Right renal pelvis (tissue), 4 donors: Measurements from ENCODE around the gene MSANTD1. TPM values are rescaled to one million over a fixed set of nuclear protein-coding genes. Genes with fewer than 3 reads are reported as not detected.

Experiments
- DNase-seq, 4 donors: peaks; one replicate each; pipeline ENCODE4 v3.0.0-alpha.2; 2013; ENCODE audit warnings: low read depth in 4 of 4, low spot score in 3 of 4, missing footprints in 1 of 4
- polyA plus RNA-seq, 4 donors: library from polyadenylated mRNA; unstranded; fragments of 120-200 nt; gene quantifications; one replicate each; pipeline ENCODE4 v1.2.1, GENCODE V29; 2013; ENCODE audit not compliant: insufficient read length in 4 of 4

Gene MSANTD1
- polyA plus RNA-seq, 4 donors = 0.36 to 0.61 (median 0.38) TPM

DNA sequence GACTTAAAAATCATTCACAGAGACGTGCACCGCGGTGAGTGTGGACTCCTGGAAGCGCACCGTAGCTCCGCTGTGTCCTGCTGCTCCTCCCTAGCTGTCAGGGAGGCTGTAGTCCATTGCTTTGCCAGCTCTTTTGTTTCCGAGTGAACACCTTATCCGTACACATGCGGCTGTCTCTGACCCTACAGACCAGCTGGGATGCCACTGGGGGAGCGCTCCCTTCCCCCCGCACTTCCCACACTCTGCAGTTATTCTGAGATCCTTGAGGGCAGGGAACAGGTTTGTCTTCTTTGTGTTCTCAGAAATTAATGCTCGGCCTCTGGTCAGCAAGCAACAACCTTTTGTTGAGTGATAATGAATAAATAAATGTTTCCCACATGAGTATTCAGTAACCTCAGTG lies 33.7 kb upstream of the MSANTD1 start:
- DNase-seq = no peak

DNA sequence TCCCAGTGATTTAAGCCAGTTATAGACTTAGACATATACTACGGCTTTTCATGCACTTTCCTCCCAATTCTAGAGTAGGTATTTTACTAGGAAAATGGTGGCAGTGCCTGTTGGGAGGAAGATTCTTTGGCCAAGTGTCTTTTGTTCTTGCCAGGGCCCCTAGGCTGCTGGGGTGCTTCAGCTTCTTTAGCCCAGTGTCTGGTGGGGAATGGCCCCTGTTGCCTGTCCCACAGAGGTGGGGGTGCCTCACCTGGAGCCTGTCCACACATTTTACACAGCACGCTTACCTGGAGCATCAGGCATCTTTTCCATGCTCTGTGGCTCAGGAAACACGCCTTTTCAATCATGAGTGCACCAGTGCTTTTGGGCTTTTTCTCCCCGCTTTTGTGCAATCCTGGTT lies 33.2 kb upstream of the MSANTD1 start:
- DNase-seq = no peak

DNA sequence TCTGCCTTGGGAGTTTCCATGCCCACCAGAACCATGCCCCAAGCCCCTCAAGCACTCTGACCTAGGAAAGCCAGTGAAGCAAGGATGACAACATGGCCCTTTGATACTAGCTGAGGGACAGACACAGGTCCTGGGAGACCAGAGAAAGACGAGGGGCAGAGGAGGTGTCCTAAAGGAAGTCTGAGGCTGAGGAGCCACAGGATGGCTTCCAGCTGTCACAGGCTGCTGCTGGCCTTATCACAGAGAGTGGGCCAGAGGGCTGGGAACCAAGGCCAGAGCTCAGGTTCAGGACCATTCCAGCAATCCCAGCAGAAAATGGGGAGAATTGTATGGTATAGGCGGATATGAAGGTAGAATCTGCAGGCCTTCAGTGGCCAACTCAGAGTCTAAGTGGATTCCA lies 31.7 kb upstream of the MSANTD1 start:
- no peak for DNase-seq

DNA sequence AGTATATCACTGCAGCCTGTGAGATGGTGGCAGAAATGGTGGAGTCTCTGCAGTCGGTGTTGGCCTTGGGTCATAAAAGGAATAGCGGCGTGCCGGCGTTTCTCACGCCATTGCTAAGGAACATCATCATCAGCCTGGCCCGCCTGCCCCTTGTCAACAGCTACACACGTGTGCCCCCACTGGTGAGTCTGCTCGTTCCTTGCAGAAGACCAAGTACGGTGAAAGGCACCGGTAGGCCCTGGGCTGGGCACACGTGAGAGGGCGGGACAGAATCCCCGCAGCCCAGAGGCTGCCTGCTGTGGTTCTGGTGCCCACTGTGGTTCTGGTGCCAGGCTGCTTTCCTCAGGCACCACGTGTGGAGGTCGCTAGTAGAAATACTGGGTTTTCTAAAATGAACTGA lies 31.2 kb upstream of the MSANTD1 start:
- no peak for DNase-seq

DNA sequence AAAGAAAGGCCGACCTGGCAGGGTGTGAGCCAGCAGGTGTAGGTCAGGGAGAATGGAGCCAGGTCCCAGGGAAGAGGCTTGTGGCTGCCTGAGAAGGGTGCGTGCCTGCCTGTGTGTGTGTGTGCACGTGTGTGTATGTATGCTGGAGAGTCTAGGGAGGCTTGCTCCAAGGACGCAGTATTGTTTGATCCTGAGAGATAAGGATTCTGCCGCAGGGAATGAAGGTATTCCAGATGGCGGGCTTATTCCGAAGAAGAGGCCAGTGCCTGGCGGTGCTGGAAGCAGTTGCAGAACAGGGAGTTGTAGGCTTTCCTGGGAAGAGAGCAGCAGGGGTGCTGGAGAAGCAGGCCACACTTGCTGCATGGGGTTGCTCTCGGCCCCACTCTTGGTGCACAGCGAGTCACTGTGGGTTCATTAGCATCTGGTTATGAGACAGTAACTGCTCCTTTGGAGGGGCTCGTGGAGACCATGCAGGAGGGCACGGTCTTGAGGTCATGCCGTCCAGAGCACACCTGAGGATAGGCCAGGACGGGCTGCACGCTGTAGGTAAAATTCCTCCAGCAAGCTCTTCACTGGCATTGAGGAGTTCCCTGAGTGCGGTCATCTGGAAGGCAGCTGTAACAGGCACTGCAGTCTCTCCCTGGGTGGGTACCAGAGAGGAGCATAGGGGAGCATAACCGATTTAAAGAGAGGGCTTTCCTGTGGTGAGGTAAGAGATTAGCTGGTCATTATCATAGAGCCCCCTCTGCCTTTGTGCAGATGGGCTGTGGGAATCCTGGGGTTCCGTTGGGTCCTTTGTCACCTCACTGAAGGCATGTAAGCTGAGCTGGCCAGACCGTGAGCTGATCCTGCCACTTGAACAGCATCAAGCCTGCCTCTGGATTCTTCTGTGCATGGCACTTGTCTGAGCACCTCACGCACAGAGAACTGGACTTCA lies 29.9 kb upstream of the MSANTD1 start:
- no peak for DNase-seq

DNA sequence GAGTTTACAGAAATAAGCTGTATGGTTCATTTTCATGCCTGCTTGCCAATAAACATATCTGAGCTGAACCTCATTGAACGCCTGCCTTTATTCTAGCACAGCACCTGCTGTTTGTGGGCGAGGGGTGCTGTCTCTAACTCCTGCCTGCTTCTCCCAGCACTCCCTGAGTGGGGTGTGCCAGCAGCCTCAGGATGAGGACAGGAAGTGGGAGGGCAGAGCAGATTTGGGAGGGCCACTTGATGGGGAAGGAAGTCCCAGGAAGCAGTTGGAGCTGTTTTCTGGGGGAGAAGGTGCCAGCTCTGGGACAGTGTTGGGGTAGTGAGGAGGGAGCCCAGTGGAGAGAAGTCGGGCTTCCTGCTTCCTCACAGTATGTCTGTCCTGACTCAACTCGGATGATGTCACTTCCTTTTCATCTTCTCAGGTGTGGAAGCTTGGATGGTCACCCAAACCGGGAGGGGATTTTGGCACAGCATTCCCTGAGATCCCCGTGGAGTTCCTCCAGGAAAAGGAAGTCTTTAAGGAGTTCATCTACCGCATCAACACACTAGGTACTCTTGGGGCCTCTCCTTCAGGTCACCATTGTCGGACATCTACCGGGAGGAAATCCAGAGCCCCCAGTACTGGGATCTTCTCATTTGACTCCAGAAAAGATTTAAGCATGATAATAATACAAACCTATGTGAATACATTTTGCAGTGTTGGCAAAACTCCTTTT lies 29.0 kb upstream of the MSANTD1 start:
- no peak for DNase-seq

DNA sequence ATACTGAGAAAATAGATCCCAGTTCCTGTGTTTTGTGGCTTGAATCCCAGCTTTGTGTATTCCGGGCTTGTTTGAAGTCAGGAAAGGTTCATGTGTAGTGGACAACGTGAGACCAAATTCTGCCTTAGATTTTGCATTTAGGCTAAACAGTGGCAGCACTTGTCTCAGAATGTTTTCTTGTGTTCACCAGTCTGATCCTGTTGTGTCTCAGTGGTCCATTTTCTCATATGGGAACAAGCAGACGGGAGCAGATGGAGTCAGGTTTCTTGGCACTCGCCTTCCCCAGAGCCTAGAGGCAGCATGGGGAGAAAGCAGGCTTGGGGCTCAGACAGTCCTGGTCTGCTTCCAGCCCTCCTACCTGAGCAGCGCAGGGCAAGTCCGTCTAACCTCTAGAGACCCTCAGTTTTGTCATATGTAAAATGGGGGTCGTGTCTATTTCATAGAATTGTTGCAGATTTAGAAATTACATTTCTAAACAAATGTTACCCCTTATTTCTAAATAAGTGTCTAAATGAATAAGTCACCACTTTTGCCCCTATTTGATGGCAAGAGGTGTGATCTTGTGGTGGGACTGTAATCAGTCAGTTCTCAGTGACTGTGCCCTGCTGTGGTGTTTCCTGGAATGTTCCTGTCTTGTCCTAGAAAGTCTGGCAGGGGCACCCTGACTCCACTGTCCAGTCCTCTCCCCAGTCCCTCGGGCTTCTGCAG lies 28.3 kb upstream of the MSANTD1 start:
- no peak for DNase-seq

DNA sequence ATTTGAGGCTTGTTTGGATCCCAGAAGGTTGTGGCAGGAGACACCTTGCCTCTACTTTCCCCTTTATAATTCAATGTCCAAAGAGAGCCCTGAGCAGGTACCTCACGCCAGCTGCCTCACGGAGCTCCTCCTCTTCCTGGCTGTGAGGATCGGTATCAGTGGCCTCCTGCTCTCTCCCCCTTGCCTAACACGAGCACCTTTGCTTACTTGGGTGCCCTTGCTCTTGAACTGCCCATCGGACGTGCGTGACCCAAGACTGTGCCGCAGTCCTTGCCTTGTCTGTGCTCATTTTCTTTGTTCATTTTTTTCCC lies 27.8 kb upstream of the MSANTD1 start:
- no peak for DNase-seq

DNA sequence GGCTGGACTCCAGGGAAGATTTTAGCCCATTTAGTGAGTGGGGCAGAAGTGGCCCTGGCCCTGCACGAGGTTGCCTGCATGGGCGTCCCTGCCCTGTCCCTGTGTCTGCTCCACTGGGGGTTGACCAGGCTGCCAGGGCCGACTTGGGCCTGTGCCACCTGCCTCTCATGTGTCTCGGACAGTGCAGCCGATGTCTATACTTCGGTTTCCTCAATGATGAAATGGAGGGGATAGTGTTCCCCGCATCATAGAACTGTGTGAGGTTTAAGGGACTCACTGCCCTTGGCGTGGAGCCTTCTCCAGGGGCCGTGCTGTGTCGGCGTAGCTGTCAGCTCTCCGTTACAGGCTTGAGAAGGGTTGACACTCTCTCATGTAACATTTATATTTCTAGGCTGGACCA lies 27.0 kb upstream of the MSANTD1 start:
- DNase-seq = no peak

DNA sequence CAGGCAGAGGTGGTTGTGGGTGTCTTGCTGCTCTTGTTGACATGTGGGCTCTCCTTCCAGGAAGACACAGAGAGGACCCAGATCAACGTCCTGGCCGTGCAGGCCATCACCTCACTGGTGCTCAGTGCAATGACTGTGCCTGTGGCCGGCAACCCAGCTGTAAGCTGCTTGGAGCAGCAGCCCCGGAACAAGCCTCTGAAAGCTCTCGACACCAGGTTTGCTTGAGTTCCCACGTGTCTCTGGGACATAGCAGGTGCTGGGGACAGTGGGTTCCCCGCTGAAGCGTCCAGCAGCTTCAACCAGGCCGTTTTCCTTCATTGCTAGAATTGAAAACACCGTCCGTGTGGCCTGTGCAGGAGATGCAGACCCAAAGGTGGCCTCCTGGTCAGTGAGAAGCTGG lies 25.6 kb upstream of the MSANTD1 start:
- DNase-seq = no peak

DNA sequence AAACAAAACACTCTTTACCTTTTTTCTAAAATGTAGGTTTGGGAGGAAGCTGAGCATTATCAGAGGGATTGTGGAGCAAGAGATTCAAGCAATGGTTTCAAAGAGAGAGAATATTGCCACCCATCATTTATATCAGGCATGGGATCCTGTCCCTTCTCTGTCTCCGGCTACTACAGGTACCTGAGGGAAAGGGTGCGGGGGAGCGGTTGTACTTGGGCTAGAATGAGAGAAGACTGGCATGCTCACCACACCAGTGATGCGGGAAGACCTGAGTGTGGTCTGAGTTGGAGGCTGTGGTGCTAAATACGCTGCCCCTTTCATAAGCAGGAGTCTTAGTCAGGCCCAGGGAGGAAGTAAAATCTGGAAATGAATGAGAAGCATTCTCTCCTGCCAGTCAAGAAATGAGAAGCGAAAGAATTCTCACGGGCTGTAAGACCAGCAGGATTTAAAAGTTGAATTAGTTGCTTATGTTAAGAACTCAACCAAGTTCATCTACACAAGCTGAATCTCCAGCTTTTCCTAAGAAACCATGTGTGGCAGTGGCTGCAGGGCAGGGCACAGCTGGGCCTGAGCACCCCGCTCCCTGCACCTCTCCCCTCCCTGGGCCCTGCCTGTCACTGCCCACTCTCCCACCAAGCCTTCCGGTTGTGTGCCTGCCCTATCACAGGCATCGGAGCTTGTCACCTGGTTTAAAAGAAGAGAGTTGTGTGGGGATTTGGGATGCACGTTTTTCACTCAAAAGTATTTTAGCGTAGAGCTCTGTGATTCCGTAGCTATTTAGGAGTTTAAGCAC lies 24.8 kb upstream of the MSANTD1 start:
- no peak for DNase-seq

DNA sequence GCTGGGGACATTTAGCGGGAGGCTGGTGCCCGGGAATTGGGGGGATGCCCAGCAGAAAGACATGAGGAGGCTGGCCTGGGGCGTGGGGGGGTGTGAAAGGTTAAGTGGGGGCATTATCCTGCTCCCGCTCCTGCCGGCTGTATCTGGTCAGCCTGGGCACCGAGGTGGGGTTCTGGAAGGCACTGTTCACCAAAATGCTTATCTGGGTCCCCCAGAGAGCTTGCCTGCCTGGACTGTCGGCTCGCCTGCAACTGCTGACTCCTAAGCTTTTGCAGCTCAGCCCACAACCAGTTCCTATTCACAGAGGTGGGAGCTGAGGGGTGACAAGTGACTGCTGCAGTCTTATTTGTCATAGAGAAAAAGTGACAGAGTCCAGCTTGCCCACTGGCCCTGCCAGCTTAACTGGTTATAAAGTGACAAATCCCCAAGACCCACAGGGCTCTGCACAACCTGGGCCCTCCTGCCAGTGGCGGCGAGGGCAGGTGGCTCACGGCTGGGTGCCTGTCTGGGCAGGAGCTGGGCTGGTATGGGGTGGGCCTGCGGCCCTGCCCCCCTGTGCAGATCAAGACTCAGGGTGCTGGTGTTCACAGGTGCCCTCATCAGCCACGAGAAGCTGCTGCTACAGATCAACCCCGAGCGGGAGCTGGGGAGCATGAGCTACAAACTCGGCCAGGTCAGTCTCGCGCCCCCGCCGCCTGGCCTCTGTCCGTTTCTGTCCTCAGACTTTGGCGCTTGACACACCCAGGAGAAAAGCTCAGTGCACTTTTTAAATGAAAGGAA lies 23.7 kb upstream of the MSANTD1 start:
- no peak for DNase-seq

DNA sequence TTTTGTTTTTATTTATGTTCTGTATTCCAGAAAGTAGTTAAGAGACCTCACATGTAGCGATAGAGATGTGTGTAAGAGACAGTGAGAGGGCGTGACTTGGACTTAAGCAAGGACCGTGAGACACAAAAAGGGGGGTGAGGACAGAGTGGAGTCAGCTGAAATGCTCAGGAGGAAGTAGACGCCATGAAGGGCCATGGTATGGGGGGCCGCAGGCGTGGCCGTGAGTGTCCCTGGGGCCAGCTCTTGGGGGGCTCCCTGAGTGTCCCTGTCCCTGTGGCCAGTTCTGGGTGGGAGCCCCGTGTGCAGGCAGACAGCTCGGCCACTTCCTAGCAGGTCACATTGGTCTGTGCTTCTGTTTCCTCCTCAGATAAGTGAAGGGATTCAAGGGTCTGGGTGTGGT lies 23.0 kb upstream of the MSANTD1 start:
- DNase-seq = no peak

DNA sequence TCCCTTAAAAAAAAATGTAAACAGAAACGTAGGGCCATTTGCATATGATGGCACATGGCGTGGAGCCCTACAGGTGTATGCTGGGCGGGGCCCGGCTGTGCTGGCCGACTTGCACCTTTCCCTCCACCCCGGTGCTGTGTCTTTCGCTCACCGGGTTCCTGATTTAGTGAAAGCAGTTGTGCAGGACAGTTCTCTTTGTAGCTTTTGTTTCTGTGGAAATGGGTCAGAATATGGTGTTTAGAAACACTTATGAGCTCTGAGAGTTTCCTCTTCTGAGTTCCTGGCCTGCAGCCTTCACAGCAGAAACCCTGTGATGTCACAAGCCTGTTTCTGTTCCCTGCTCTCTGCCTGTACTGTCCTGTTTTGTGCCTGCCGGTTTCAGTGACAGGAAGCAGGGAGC lies 22.5 kb upstream of the MSANTD1 start:
- no peak for DNase-seq

DNA sequence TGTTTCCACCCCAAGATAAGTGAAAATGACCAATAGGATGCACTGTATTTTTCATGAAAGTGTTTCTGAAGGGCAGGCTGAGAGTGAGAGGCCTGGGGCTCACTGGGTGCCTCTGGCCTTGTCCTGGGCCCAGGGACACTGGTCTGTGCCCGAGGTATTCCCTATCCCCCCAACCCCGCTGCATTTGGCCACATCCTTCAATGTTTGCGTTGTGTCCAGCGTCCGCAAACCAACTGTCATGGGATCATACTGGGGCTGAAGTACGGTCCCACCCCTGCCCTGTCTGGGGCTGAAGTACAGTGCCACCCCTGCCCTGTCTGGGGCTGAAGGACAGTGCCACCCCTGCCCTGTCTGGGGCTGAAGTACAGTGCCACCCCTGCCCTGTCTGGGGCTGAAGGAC lies 22.0 kb upstream of the MSANTD1 start:
- no peak for DNase-seq

DNA sequence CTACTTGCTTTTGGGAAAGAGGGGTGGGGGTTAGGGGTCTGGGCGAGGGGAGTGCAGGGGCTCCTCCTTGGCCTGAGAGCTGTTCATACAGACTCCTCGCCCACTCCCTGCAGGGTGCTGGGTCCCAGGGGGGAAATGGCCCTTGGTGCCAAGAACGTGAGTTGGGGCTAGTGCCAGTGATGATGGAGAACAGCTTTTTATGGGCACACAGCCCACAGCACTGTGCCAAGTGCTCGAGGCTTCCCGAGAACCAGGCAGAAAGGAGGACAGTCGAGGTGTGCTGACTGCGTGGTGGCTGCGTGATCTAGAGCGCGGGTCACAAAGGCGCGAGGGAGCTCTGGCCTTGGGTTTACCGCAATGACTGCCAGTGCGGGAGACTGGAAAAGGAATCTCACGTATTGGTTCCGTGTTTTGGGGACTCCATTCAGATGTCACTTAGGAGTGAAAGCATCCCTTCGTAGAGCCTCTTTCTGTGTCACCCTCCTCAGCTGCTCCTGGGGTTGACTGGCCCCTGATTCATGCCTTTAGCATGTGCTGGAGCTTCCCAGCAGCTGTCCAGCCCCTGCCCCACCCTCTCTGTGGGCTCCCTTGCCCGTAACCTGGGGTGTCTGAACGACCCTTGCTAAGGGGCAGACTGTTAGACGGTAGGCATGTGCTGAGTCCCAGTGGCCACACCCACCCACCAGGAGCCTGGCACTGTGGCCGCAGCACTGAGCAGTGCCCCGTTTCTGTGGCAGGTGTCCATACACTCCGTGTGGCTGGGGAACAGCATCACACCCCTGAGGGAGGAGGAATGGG lies 20.9 kb upstream of the MSANTD1 start:
- DNase-seq = no peak

DNA sequence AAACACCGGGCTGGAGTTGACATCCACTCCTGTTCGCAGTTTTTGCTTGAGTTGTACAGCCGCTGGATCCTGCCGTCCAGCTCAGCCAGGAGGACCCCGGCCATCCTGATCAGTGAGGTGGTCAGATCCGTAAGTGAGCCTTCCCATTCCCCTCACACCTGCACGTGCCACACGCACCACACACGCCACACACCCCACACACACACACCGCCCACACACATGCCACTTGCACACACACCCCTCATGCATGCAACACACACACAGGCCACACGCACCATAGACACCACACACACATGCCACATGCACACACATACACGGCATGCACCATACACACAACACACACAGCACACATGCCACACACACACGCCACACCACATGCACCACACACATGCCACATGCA lies 20.1 kb upstream of the MSANTD1 start:
- DNase-seq = no peak

DNA sequence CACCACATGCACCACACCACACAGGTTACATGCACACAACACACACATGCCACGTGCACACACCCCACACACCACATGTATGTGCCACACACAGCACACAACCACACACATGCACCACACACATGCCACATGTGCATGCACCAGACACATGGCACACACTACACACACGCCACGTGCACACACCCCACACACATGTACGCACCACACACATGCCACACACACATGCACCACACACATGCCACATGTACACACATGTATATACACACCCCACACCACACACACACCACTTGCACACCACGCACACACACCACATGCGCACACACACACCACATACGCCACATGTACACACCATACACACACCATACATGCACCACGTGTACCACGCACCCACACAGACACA lies 19.6 kb upstream of the MSANTD1 start:
- no peak for DNase-seq

DNA sequence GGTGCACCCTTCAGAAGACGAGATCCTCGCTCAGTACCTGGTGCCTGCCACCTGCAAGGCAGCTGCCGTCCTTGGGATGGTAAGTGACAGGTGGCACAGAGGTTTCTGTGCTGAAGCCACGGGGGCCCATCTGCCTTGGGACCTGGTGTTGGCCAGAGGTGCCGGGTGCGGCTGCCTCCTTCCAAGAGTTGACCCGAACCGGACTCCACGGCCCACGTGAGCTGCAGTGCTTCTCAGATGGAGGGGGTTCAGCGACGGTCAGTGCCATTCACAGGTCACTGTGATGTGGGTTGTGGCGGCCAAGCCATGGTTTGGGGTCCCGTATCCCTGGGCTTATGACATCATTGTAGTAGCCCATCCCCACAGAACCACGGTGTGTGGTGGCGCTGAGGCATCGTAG lies 19.0 kb upstream of the MSANTD1 start:
- DNase-seq = no peak
